NCI-H1105 treated with DMSO at 0.1 percent for 48 hours (cell line): ENCODE results near the gene PTPRN2.
"Not testable (repeated sequence)": the region's sequence is repeated elsewhere in the genome, so short reads cannot be mapped to it uniquely, and the experiment has no call there.

Source experiments
- DNase-seq: peaks from one replicate; lab custom pipeline; 2025; lab: John Stamatoyannopoulos, UW

Gene PTPRN2

GRCh38 chr7:157565201-157565626 is 1022.4 kb downstream of the PTPRN2 start:
- DNase-seq, result no peak

- DNase-seq, result no peak
Observed at GRCh38 chr7:157564517-157565177, 1023.0 kb downstream of the PTPRN2 start.

DNA sequence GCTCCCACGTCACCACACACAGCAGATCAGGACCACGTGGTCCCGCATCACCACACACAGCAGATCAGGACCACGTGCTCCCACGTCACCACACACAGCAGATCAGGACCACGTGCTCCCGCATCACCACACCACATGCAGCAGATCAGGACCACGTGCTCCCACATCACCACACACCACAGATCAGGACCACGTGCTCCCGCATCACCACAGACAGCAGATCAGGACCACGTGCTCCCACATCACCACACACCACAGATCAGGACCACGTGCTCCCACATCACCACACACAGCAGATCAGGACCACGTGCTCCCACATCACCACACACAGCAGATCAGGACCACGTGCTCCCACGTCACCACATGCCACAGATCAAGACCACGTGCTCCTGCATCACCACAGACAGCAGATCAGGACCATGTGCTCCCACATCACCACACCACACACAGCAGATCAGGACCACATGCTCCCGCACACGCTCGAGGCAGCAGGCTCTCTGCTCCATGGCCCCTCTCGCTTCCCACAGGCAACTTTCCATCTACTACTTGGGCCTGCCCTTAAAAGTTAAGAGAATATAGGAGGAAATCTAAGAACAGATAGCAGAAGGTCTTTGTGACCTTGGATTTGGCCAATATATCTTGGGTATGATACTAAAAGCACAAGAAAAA is 1024.0 kb downstream of the PTPRN2 start:
- DNase-seq, result not testable (repeated sequence)

DNA sequence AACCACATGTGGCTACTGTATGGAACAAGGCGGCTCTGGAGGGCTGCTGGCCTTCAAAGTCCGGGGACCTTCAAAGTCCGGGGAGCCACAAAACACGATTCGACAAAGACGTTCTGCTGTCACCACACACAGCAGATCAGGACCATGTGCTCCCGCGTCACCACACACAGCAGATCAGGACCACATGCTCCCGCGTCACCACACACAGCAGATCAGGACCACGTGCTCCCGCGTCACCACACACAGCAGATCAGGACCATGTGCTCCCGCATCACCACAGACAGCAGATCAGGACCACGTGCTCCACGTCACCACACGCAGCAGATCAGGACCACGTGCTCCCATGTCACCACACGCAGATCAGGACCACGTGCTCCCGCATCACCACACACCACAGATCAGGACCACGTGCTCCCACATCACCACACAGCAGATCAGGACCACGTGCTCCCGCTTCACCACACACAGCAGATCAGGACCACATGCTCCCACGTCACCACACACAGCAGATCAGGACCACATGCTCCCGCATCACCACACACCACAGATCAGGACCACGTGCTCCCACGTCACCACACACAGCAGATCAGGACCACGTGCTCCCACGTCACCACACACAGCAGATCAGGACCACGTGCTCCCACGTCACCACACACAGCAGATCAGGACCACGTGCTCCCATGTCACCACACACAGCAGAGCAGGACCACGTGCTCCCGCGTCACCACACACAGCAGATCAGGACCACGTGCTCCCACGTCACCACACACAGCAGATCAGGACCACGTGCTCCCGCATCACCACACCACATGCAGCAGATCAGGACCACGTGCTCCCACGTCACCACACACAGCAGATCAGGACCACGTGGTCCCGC is 1024.9 kb downstream of the PTPRN2 start:
- DNase-seq, result not testable (repeated sequence)

- DNase-seq, result no peak
Observed at GRCh38 chr7:157561816-157562410, 1025.7 kb downstream of the PTPRN2 start.

GRCh38 chr7:157561523-157561785 is 1026.2 kb downstream of the PTPRN2 start:
- DNase-seq, result no peak

DNA sequence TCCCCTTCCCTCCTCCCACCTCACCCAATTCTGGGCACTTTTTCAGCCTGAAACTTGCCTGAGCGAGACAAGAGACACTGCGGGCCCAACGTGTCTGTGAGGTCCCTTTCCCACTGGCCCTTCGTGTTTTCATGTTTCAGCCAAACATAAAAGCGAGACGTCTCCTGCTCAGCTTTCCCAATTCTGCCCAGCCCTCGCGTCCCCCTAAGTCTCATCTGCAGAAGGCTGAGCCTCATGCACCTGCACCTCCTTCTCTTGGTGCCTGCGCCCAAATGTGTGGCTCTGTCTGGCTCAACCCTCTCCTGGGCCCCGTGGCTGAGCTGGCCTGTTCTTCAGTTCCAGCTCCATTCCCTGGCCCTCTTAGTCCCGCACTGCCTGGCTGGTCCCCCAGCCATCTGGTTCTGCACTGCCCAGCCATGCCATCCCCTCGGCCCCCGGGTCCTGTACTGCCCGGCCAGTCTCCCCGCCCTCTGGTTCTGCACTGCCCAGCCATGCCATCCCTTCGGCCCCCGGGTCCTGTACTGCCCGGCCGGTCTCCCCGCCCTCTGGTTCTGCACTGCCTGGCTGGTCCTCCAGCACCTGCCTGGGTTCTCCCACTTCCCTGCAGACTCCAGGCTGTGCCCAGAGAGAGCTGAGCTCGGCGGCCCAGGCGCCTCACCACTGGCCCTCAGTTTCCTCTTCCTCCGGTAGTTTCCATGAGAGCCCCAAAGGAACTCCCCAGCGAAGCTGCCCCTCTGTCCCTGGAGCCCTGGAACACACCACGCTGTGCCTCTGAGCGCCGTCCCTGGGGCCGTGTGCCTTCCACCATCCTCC is 1026.7 kb downstream of the PTPRN2 start:
- no peak for DNase-seq

DNA sequence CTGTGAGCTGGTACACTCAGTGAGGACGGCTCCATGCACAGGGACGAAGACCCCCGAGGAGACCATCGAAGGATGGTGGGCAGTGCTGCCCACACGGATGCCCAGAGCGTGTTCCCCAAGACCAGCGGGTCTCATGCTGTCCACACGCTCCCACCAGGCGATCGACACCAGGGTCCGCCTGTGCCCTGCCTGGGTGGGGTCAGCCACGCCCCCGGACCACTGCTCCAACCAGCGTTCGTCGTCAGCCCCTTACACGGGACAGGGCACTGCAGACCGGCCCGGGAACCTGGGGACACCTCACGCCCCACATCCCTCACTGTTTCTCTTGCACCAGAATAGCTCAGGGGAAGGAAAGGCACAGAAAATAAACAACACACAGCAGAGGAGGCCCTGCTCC is 1027.4 kb downstream of the PTPRN2 start:
- no peak for DNase-seq

DNA sequence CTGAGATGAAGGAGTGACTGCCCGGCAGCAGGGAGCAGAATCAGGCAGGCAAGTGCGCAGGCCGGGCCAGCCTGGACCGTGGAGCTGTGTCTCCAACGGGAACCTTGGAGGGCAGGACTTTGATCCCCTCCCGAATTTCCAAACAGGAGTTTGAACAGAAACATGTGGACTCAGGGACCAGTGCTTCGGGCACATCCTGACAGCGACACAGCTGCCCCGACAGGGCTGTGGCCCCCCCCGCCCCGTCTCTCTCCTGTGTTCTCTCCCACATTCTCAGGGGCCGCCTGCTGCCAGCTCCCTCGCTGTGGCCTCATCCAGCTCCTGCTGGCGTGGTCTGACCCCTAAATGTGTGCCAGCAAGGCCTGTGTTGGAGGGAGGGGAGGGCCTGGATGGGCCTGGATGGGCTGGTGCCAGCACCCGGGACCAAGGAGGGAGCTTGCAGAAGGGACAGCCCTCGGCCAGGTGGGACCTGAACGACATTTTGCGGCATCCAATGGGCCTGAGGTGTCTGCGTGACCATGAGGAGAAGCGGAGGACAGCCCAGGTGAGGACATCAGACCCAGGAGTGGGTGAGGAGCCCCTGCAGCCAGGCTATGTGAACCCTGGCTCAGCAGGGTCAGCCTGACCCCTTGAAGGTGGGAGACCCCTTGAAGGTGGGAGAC is 1027.9 kb downstream of the PTPRN2 start:
- no peak for DNase-seq

- DNase-seq, result no peak
Observed at GRCh38 chr7:157558875-157559595, 1028.6 kb downstream of the PTPRN2 start.

DNA sequence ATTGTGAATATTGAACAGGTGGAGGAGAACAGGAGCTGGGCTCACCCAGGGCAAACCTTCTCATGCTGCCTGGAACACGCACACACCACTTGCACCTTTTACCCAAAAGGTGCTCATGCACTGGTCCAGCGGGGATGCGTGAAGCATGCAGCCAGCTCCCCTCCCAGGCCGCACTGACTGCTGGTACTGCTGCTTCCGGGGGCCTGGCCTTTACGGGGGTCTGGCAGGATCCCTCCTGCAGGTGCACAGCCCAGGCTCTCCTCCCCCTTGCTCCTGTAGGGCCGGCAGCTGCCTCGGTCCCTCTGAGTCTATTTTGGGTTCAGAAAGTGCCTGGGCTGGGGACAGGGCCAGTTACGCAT is 1029.1 kb downstream of the PTPRN2 start:
- no peak for DNase-seq

- DNase-seq, result no peak
Observed at GRCh38 chr7:157558061-157558460, 1029.6 kb downstream of the PTPRN2 start.

- DNase-seq, result no peak
Observed at GRCh38 chr7:157557263-157557662, 1030.4 kb downstream of the PTPRN2 start.

GRCh38 chr7:157556642-157556944 is 1031.0 kb downstream of the PTPRN2 start:
- no peak for DNase-seq

- DNase-seq, result no peak
Observed at GRCh38 chr7:157555944-157556641, 1031.5 kb downstream of the PTPRN2 start.

GRCh38 chr7:157555313-157555712 is 1032.3 kb downstream of the PTPRN2 start:
- DNase-seq, result no peak

- DNase-seq, result no peak
Observed at GRCh38 chr7:157554393-157555238, 1033.0 kb downstream of the PTPRN2 start.

DNA sequence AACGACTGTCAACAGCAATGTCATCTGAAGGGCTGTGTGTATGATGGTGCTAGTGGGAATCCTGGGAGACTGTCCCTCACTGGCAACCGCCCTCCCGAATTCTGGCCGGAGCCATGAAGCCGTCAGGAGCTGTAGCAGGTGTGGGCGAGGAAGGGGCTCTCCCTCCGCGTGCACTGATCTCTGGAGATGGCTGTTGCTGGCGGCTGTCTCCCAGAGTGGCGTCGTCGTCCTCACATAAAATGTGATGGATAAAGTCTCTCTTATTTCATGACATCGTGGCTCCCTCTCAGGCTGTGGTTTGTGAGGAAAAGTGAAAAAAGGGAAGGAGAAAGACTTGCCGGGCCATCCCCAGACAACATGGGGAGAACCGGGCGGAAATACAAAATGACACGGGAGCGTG is 1034.4 kb downstream of the PTPRN2 start:
- DNase-seq, result no peak

DNA sequence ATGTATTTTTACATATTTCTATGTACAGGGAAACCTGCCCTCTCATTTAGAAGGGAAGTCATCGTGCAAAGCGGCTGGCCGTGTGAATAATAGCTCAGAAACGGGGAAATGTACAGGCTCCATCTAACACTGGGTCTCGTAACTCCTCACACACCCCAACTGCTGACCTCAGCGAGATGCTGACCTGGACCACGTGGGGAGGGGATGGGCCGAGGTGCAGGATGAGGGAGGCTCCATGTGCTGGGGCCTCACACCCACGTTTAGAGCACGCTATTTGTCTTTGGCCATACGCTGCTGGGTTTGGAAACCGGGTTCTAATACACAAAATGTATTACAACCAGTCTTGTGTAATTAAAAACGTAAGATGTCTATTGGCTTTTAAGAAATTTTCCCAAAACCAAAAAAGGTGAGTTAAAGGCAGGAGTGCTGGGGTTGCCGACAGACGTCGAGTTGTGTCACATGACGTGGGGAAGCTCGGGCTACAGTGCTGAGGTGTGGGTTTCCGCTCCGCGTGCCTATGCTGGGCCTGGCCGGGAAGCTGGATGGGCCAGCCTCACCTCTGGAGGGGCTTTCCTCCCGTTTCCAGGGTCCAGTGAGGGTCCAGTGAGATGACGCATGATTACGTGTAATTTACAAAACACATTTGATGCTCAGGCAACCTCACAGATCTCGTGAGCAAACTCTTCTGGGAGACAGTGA is 1035.2 kb downstream of the PTPRN2 start:
- no peak for DNase-seq
